ENCODE results near the gene CPB1.

The CPB1 gene

GRCh38 chr3:148863814-148864213 is 36.2 kb downstream of the CPB1 start:
- Histone ChIP-seq H3K27ac (ENCODE audit: low read depth, low read length) (no peak overlapping the region), H3K27me3 (ENCODE audit: control insufficient read depth in 1 of 2, insufficient read depth in 2 of 2, low read length in 2 of 2) (no peaks in the 10 kb centered on the region), H3K9ac (ENCODE audit: low read length) (no peak overlapping the region), H3K36me3 (ENCODE audit: insufficient read depth, low read length) (no peaks in the 10 kb centered on the region), H3K9me3 (ENCODE audit: low read length) (no peaks in the 10 kb centered on the region), H3K4me1 (ENCODE audit: insufficient read depth, low read length) (no peaks in the 10 kb centered on the region), H3K4me3 (ENCODE audit: low read depth in 1 of 2, low read length in 2 of 2) (no peak overlapping the region)

- Histone ChIP-seq H3K4me1 (ENCODE audit: insufficient read depth, low read length) (no peaks in the 10 kb centered on the region), H3K9ac (ENCODE audit: low read length) (no peak within 1 kb of the TSS), H3K4me3 (ENCODE audit: low read depth in 1 of 2, low read length in 2 of 2) (no peak within 1 kb of the TSS), H3K9me3 (ENCODE audit: low read length) (no peaks in the 10 kb centered on the region), H3K27me3 (ENCODE audit: control insufficient read depth in 1 of 2, insufficient read depth in 2 of 2, low read length in 2 of 2) (no peaks in the 10 kb centered on the region), H3K27ac (ENCODE audit: low read depth, low read length) (no peak within 1 kb of the TSS), H3K36me3 (ENCODE audit: insufficient read depth, low read length) (no peaks in the 10 kb centered on the region)
Observed at GRCh38 chr3:148865049-148865448, 37.4 kb downstream of the CPB1 start, which contains the start of gene CPA3. CPA3 (plus strand) TSS chr3:148865296; CDS start chr3:148865308, 12 bp downstream.

GRCh38 chr3:148866261-148866660 is 38.6 kb downstream of the CPB1 start:
- Histone ChIP-seq H3K36me3 (ENCODE audit: insufficient read depth, low read length) (no peaks in the 10 kb centered on the region), H3K27me3 (ENCODE audit: control insufficient read depth in 1 of 2, insufficient read depth in 2 of 2, low read length in 2 of 2) (no peaks in the 10 kb centered on the region), H3K9ac (ENCODE audit: low read length) (no peak overlapping the region), H3K27ac (ENCODE audit: low read depth, low read length) (no peak overlapping the region), H3K4me1 (ENCODE audit: insufficient read depth, low read length) (no peaks in the 10 kb centered on the region), H3K9me3 (ENCODE audit: low read length) (no peaks in the 10 kb centered on the region), H3K4me3 (ENCODE audit: low read depth in 1 of 2, low read length in 2 of 2) (no peak overlapping the region)

- no peaks in the 10 kb centered on the region for H3K36me3 ChIP-seq (ENCODE audit: insufficient read depth, low read length)
- no peaks in the 10 kb centered on the region for H3K9me3 ChIP-seq (ENCODE audit: low read length)
- H3K27ac ChIP-seq (ENCODE audit: low read depth, low read length): no peak overlapping the region
- no peak overlapping the region for H3K4me3 ChIP-seq (ENCODE audit: low read depth in 1 of 2, low read length in 2 of 2)
- no peak overlapping the region for H3K9ac ChIP-seq (ENCODE audit: low read length)
- H3K4me1 ChIP-seq (ENCODE audit: insufficient read depth, low read length): no peaks in the 10 kb centered on the region
- no peaks in the 10 kb centered on the region for H3K27me3 ChIP-seq (ENCODE audit: control insufficient read depth in 1 of 2, insufficient read depth in 2 of 2, low read length in 2 of 2)
Observed at GRCh38 chr3:148873270-148873927, 45.8 kb downstream of the CPB1 start.

- Histone ChIP-seq H3K9ac (ENCODE audit: low read length) (no peak overlapping the region), H3K4me3 (ENCODE audit: low read depth in 1 of 2, low read length in 2 of 2) (no peak overlapping the region), H3K36me3 (ENCODE audit: insufficient read depth, low read length) (no peaks in the 10 kb centered on the region), H3K4me1 (ENCODE audit: insufficient read depth, low read length) (no peaks in the 10 kb centered on the region), H3K9me3 (ENCODE audit: low read length) (no peaks in the 10 kb centered on the region), H3K27ac (ENCODE audit: low read depth, low read length) (no peak overlapping the region), H3K27me3 (ENCODE audit: control insufficient read depth in 1 of 2, insufficient read depth in 2 of 2, low read length in 2 of 2) (no peaks in the 10 kb centered on the region)
Observed at GRCh38 chr3:148873977-148874376, 46.4 kb downstream of the CPB1 start.

GRCh38 chr3:148878095-148878494 is 50.5 kb downstream of the CPB1 start:
- Histone ChIP-seq H3K9ac (ENCODE audit: low read length) (no peak overlapping the region), H3K4me1 (ENCODE audit: insufficient read depth, low read length) (no peaks in the 10 kb centered on the region), H3K36me3 (ENCODE audit: insufficient read depth, low read length) (no peaks in the 10 kb centered on the region), H3K4me3 (ENCODE audit: low read depth in 1 of 2, low read length in 2 of 2) (no peak overlapping the region), H3K9me3 (ENCODE audit: low read length) (no peaks in the 10 kb centered on the region), H3K27ac (ENCODE audit: low read depth, low read length) (no peak overlapping the region), H3K27me3 (ENCODE audit: control insufficient read depth in 1 of 2, insufficient read depth in 2 of 2, low read length in 2 of 2) (no peaks in the 10 kb centered on the region)

- Histone ChIP-seq H3K4me3 (ENCODE audit: low read depth in 1 of 2, low read length in 2 of 2) (no peak overlapping the region), H3K36me3 (ENCODE audit: insufficient read depth, low read length) (no peaks in the 10 kb centered on the region), H3K9me3 (ENCODE audit: low read length) (no peaks in the 10 kb centered on the region), H3K27me3 (ENCODE audit: control insufficient read depth in 1 of 2, insufficient read depth in 2 of 2, low read length in 2 of 2) (no peaks in the 10 kb centered on the region), H3K4me1 (ENCODE audit: insufficient read depth, low read length) (no peaks in the 10 kb centered on the region), H3K9ac (ENCODE audit: low read length) (no peak overlapping the region), H3K27ac (ENCODE audit: low read depth, low read length) (no peak overlapping the region)
Observed at GRCh38 chr3:148879256-148879655, 51.6 kb downstream of the CPB1 start.

- Histone ChIP-seq H3K27ac (ENCODE audit: low read depth, low read length) (no peak overlapping the region), H3K4me3 (ENCODE audit: low read depth in 1 of 2, low read length in 2 of 2) (no peak overlapping the region), H3K36me3 (ENCODE audit: insufficient read depth, low read length) (no peaks in the 10 kb centered on the region), H3K9ac (ENCODE audit: low read length) (no peak overlapping the region), H3K4me1 (ENCODE audit: insufficient read depth, low read length) (no peaks in the 10 kb centered on the region), H3K27me3 (ENCODE audit: control insufficient read depth in 1 of 2, insufficient read depth in 2 of 2, low read length in 2 of 2) (no peaks in the 10 kb centered on the region), H3K9me3 (ENCODE audit: low read length) (no peaks in the 10 kb centered on the region)
Observed at GRCh38 chr3:148880681-148881080, 53.1 kb downstream of the CPB1 start.

- H3K36me3 ChIP-seq (ENCODE audit: insufficient read depth, low read length): no peaks in the 10 kb centered on the region
- no peak overlapping the region for H3K9ac ChIP-seq (ENCODE audit: low read length)
- H3K4me1 ChIP-seq (ENCODE audit: insufficient read depth, low read length): no peaks in the 10 kb centered on the region
- H3K4me3 ChIP-seq (ENCODE audit: low read depth in 1 of 2, low read length in 2 of 2): no peak overlapping the region
- no peak overlapping the region for H3K27ac ChIP-seq (ENCODE audit: low read depth, low read length)
- no peaks in the 10 kb centered on the region for H3K9me3 ChIP-seq (ENCODE audit: low read length)
- H3K27me3 ChIP-seq (ENCODE audit: control insufficient read depth in 1 of 2, insufficient read depth in 2 of 2, low read length in 2 of 2): no peaks in the 10 kb centered on the region
Observed at GRCh38 chr3:148881286-148881685, 53.7 kb downstream of the CPB1 start.

GRCh38 chr3:148882288-148882687 is 54.7 kb downstream of the CPB1 start:
- H3K4me1 ChIP-seq (ENCODE audit: insufficient read depth, low read length): no peaks in the 10 kb centered on the region
- no peaks in the 10 kb centered on the region for H3K9me3 ChIP-seq (ENCODE audit: low read length)
- H3K4me3 ChIP-seq (ENCODE audit: low read depth in 1 of 2, low read length in 2 of 2): no peak overlapping the region
- no peaks in the 10 kb centered on the region for H3K36me3 ChIP-seq (ENCODE audit: insufficient read depth, low read length)
- no peak overlapping the region for H3K9ac ChIP-seq (ENCODE audit: low read length)
- H3K27ac ChIP-seq (ENCODE audit: low read depth, low read length): no peak overlapping the region
- no peaks in the 10 kb centered on the region for H3K27me3 ChIP-seq (ENCODE audit: control insufficient read depth in 1 of 2, insufficient read depth in 2 of 2, low read length in 2 of 2)

- no peaks in the 10 kb centered on the region for H3K36me3 ChIP-seq (ENCODE audit: insufficient read depth, low read length)
- no peak overlapping the region for H3K27ac ChIP-seq (ENCODE audit: low read depth, low read length)
- no peak overlapping the region for H3K9ac ChIP-seq (ENCODE audit: low read length)
- H3K4me3 ChIP-seq (ENCODE audit: low read depth in 1 of 2, low read length in 2 of 2): no peak overlapping the region
- no peaks in the 10 kb centered on the region for H3K4me1 ChIP-seq (ENCODE audit: insufficient read depth, low read length)
- no peaks in the 10 kb centered on the region for H3K27me3 ChIP-seq (ENCODE audit: control insufficient read depth in 1 of 2, insufficient read depth in 2 of 2, low read length in 2 of 2)
- no peaks in the 10 kb centered on the region for H3K9me3 ChIP-seq (ENCODE audit: low read length)
Observed at GRCh38 chr3:148883163-148883562, 55.6 kb downstream of the CPB1 start.

GRCh38 chr3:148884261-148884660 is 56.6 kb downstream of the CPB1 start:
- H3K4me1 ChIP-seq (ENCODE audit: insufficient read depth, low read length): no peaks in the 10 kb centered on the region
- no peak overlapping the region for H3K27ac ChIP-seq (ENCODE audit: low read depth, low read length)
- H3K36me3 ChIP-seq (ENCODE audit: insufficient read depth, low read length): no peaks in the 10 kb centered on the region
- H3K4me3 ChIP-seq (ENCODE audit: low read depth in 1 of 2, low read length in 2 of 2): no peak overlapping the region
- H3K9ac ChIP-seq (ENCODE audit: low read length): no peak overlapping the region
- no peaks in the 10 kb centered on the region for H3K27me3 ChIP-seq (ENCODE audit: control insufficient read depth in 1 of 2, insufficient read depth in 2 of 2, low read length in 2 of 2)
- no peaks in the 10 kb centered on the region for H3K9me3 ChIP-seq (ENCODE audit: low read length)
